ENCODE data around the gene PHAF1. TPM values are rescaled to one million over a fixed set of nuclear protein-coding genes. Genes with fewer than 3 reads are reported as not detected.

PHAF1 gene
- total and polyA plus RNA-seq, 2 of the 8 experiments (the other 6 are each of a cell fraction or from before 2014, with no cell fraction given) = 18.6 to 26.4 TPM

- H2BK120ac ChIP-seq (replicated peaks; ENCODE audit: low read depth, low read length) = no peak overlapping the region
- no peaks in the 10 kb centered on the region for H3K9me3 ChIP-seq (ENCODE audit: insufficient read depth in 2 of 2, low read depth in 1 of 2, low read length in 1 of 2)
- TF ChIP-seq HDAC2 (IDR thresholded peaks at IDR 0.05; ENCODE audit: borderline replicate concordance in 1 of 2, low read depth in 2 of 2, low read length in 2 of 2) = no peak
- TF ChIP-seq, protein P1, sequence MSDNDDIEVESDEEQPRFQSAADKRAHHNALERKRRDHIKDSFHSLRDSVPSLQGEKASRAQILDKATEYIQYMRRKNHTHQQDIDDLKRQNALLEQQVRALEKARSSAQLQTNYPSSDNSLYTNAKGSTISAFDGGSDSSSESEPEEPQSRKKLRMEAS (IDR thresholded peaks at IDR 0.05) = no peak
- TF ChIP-seq EGR1 (IDR thresholded peaks at IDR 0.05; ENCODE audit: borderline replicate concordance, low read depth, low read length) = no peak
- no peak for TF ChIP-seq BRCA1 (IDR thresholded peaks at IDR 0.05; ENCODE audit: low read depth, low read length)
- TF ChIP-seq GTF2F1 (IDR thresholded peaks at IDR 0.05; ENCODE audit: borderline replicate concordance, low read depth, low read length) = no peak
- TF ChIP-seq, protein P2, sequence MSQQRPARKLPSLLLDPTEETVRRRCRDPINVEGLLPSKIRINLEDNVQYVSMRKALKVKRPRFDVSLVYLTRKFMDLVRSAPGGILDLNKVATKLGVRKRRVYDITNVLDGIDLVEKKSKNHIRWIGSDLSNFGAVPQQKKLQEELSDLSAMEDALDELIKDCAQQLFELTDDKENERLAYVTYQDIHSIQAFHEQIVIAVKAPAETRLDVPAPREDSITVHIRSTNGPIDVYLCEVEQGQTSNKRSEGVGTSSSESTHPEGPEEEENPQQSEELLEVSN (IDR thresholded peaks at IDR 0.05) = no peak
- TF ChIP-seq CBX8 (IDR thresholded peaks at IDR 0.05; ENCODE audit: borderline replicate concordance, low read depth, low read length) = no peak
- no peak for TF ChIP-seq SP4 (IDR thresholded peaks at IDR 0.05; ENCODE audit: low read length)
- no peak for TF ChIP-seq RAD21 (IDR thresholded peaks at IDR 0.05 in 1 of 2, conservative IDR thresholded peaks at IDR 0.05 in 1 of 2; ENCODE audit: low read depth in 2 of 2, low read length in 2 of 2)
- H2AK5ac ChIP-seq (ENCODE audit: low read depth, low read length) = no peak overlapping the region
- H4K8ac ChIP-seq (ENCODE audit: extremely low read depth, insufficient read depth, low read length) = no peak overlapping the region
- no peak overlapping the region for H3K4me3 ChIP-seq (ENCODE audit: extremely low read depth in 1 of 4, insufficient read depth in 2 of 4, low read depth in 3 of 4, low read length in 4 of 4)
- no peak overlapping the region for H3K23ac ChIP-seq (ENCODE audit: insufficient read length)
- H3K27ac ChIP-seq (ENCODE audit: low read depth, low read length) = no peak overlapping the region
- H3K23me2 ChIP-seq (ENCODE audit: low read depth, low read length) = peaks cover 21% of the 10 kb centered on the region
- no peak overlapping the region for H3K18ac ChIP-seq (ENCODE audit: extremely low read depth, low read length)
- peaks cover 8 to 43% (median 28%) of the 10 kb centered on the region in 4 experiments for H3K27me3 ChIP-seq (replicated peaks in 1 of 4; ENCODE audit: control insufficient read depth in 3 of 4, extremely low read depth in 1 of 4, insufficient read depth in 3 of 4, low read length in 3 of 4)
- H3K79me1 ChIP-seq (ENCODE audit: low read depth, low read length) = no peaks in the 10 kb centered on the region
- no peak overlapping the region for H3K9ac ChIP-seq (replicated peaks in 1 of 4; ENCODE audit: extremely low read depth in 1 of 4, low read depth in 3 of 4, low read length in 3 of 4)
- H2BK5ac ChIP-seq (ENCODE audit: low read depth, low read length) = no peak overlapping the region
- no peak overlapping the region for H3K14ac ChIP-seq (ENCODE audit: insufficient read length)
- WGBS, 2 experiments (ENCODE audit: extremely low coverage in 1 of 2, insufficient coverage in 1 of 2, insufficient read length in 1 of 2, insufficient replicate concordance in 2 of 2, low coverage in 1 of 2, low lambda C conversion rate in 2 of 2, missing lambda C conversion rate in 1 of 2) = 100% methylated on average over 2 of the region's 2 CpGs; no CpG with 5 or more reads in 1 of the 2 experiments
- H3K4me1 ChIP-seq (replicated peaks in 1 of 4; ENCODE audit: control insufficient read depth in 3 of 4, insufficient read depth in 4 of 4, low read length in 3 of 4) = peaks cover 0 to 25% (median 20%) of the 10 kb centered on the region in 4 experiments; a peak in 5 of 7 replicates
- peak overlapping the region in 1 of 2 experiments; percentile 67; a peak in 1 of 4 replicates for H3K4me2 ChIP-seq (ENCODE audit: insufficient read depth in 1 of 2, low read depth in 2 of 2, low read length in 2 of 2)
- ChIA-PET POLR2A (ENCODE audit: partially characterized antibody) (interaction anchor here (1.3 to 4.0 kb wide), 3 partner anchors 8 to 31 kb away, joined by 4 to 19 read pairs (median 14); partner anchors contain the start of genes B3GNT9 and HSF4), CTCF (ENCODE audit: partially characterized antibody) (interaction anchor here (1.0 to 9.3 kb wide), 9 partner anchors 9 to 230 kb away, joined by 3 to 151 read pairs (median 5); partner anchors contain the start of genes CES3, ELMO3, FBXL8 and HSF4)
- H4K5ac ChIP-seq (ENCODE audit: insufficient read length, low read depth, low read length) = no peak overlapping the region
- no peak for FAIRE-seq
- H2BK20ac ChIP-seq (ENCODE audit: low read length) = no peak overlapping the region
- peaks cover 0 to 5% of the 10 kb centered on the region in 2 experiments; a peak in 1 of 4 replicates for H3K79me2 ChIP-seq (ENCODE audit: control insufficient read depth in 1 of 2, insufficient read depth in 2 of 2, low read length in 2 of 2)
- no peak overlapping the region for H2BK12ac ChIP-seq (ENCODE audit: low read depth, low read length)
- H2AFZ ChIP-seq (ENCODE audit: low read length) = no peak overlapping the region
- no peaks in the 10 kb centered on the region; a peak in 1 of 8 replicates for H3K36me3 ChIP-seq (ENCODE audit: control insufficient read depth in 2 of 4, insufficient read depth in 4 of 4, low read length in 3 of 4)
- no peak for DNase-seq (ENCODE audit: low read depth in 1 of 2, low spot score in 2 of 2)
- no peak overlapping the region for H2BK15ac ChIP-seq (ENCODE audit: low read length)
- no peak overlapping the region for H3K4ac ChIP-seq (replicated peaks; ENCODE audit: insufficient read length, low read depth, low read length)
- H4K91ac ChIP-seq (replicated peaks; ENCODE audit: insufficient read length, low read length) = no peak overlapping the region
- peaks cover 5 to 29% of the 10 kb centered on the region in 2 experiments for H4K20me1 ChIP-seq (replicated peaks in 1 of 2; ENCODE audit: control insufficient read depth in 1 of 2, insufficient read depth in 2 of 2, low read length in 2 of 2)
- H3K56ac ChIP-seq (replicated peaks; ENCODE audit: insufficient read length, low read depth, low read length) = no peak overlapping the region
These were observed 72.5 kb downstream of the PHAF1 start for GRCh38 chr16:67182288-67182687.

Data from H1 (cell line).